ENCODE measurements around the gene WWOX.

DNA sequence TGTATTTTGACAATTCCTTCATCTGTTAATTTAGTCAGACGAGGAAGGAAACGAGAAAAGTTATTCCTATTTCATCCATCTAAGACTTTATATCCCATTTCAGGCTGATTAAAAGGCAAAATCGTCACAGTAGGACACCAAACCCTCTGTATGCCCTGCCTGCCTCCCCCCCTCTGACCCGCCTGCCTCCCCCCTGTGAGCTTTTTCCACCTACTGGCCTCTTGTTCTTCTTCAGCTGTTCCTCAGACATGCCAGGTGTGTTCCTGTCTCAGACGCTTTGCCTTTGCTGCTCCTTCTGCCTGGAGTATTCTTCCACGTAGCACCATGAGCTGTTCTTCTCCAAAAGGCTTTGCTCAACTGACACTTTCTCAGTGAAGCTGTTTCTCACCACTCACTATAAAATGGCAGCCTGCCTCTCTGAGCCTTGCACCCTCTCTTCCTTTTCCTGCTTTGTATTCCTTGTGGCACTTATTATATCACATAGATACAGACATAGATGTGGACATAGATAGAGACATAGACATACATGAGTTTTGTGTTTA lies 777.7 kb downstream of the WWOX start:
- no peak for TF ChIP-seq POLR2AphosphoS5 (IDR thresholded peaks at IDR 0.05; ENCODE audit: low read depth, low read length)
- TF ChIP-seq SIN3A (IDR thresholded peaks at IDR 0.05; ENCODE audit: borderline replicate concordance, insufficient read depth, low read length): no peak
- TF ChIP-seq, protein P1, sequence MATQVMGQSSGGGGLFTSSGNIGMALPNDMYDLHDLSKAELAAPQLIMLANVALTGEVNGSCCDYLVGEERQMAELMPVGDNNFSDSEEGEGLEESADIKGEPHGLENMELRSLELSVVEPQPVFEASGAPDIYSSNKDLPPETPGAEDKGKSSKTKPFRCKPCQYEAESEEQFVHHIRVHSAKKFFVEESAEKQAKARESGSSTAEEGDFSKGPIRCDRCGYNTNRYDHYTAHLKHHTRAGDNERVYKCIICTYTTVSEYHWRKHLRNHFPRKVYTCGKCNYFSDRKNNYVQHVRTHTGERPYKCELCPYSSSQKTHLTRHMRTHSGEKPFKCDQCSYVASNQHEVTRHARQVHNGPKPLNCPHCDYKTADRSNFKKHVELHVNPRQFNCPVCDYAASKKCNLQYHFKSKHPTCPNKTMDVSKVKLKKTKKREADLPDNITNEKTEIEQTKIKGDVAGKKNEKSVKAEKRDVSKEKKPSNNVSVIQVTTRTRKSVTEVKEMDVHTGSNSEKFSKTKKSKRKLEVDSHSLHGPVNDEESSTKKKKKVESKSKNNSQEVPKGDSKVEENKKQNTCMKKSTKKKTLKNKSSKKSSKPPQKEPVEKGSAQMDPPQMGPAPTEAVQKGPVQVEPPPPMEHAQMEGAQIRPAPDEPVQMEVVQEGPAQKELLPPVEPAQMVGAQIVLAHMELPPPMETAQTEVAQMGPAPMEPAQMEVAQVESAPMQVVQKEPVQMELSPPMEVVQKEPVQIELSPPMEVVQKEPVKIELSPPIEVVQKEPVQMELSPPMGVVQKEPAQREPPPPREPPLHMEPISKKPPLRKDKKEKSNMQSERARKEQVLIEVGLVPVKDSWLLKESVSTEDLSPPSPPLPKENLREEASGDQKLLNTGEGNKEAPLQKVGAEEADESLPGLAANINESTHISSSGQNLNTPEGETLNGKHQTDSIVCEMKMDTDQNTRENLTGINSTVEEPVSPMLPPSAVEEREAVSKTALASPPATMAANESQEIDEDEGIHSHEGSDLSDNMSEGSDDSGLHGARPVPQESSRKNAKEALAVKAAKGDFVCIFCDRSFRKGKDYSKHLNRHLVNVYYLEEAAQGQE (IDR thresholded peaks at IDR 0.05; ENCODE audit: insufficient read depth in 1 of 2, low read depth in 2 of 2, low read length in 2 of 2): no peak
